SK-MEL-5 (cell line): Measurements from ENCODE around the gene ZNF837. TPM values are rescaled to one million over a fixed set of nuclear protein-coding genes. Genes with fewer than 3 reads are reported as not detected.
A peak's percentile ranks its signal among the peaks of the same experiment; 100 is the strongest.

Source experiments
- DNase-seq: peaks from one replicate; pipeline ENCODE4 v3.0.0-alpha.2; 2016; ENCODE audit warnings: low read depth, low spot score
- in situ Hi-C: cut with HindIII; loops from 2 replicates; pipeline ENCODE4 v1.10.0; 2016; ENCODE audit warnings: low sequenced_read_pairs, high pct_unique_total_duplicates, low pct_unique_long_range_greater_than_20kb
- small RNA-seq, 2 experiments: library from RNA; depleted of rRNA; stranded (forward); fragments of <200 nt; gene quantifications; one replicate each; pipeline ENCODE3, GENCODE V24; 2014
- total RNA-seq: library from RNA; depleted of rRNA; stranded (reverse); fragments of >200 nt; shearing (Covaris generic); gene quantifications from 2 replicates; pipeline ENCODE4 v1.2.3, GENCODE V29; 2014; rRNA removed

Gene ZNF837
- total RNA-seq, 1 experiment from 2014 or later: 0.87 TPM

GRCh38 chr19:58338336-58338735, 42.5 kb downstream of the ZNF837 start:
- no peak for DNase-seq

GRCh38 chr19:58336820-58337219, 44.0 kb downstream of the ZNF837 start:
- in situ Hi-C loops: no loop called here
- no peak for DNase-seq

More at GRCh38 chr19:58338336-58338735, 42.5 kb downstream of the ZNF837 start:
- in situ Hi-C loops: no loop called here

- in situ Hi-C loops: no loop called here
- no peak for DNase-seq
Measured at GRCh38 chr19:58336216-58336615, 44.6 kb downstream of the ZNF837 start.

- DNase-seq: no peak
- in situ Hi-C loops: no loop called here
Measured at GRCh38 chr19:58335630-58336029, 45.2 kb downstream of the ZNF837 start.

GRCh38 chr19:58334691-58335249, 46.1 kb downstream of the ZNF837 start:
- in situ Hi-C loops: no loop called here
- no peak for DNase-seq

- in situ Hi-C loops: no loop called here
- DNase-seq: no peak
Measured at GRCh38 chr19:58332697-58333096, 48.1 kb downstream of the ZNF837 start.

GRCh38 chr19:58330458-58330857, 50.4 kb downstream of the ZNF837 start:
- DNase-seq: peak; percentile 97
- in situ Hi-C loops: no loop called here

- in situ Hi-C loops: no loop called here
- peak; percentile 55 for DNase-seq
Measured at GRCh38 chr19:58328999-58329398, 51.8 kb downstream of the ZNF837 start.

- in situ Hi-C loops: no loop called here
- DNase-seq: peak; percentile 94
Measured at GRCh38 chr19:58326914-58327726, 53.7 kb downstream of the ZNF837 start, which contains the start of gene ZSCAN22. Gene ZSCAN22, plus strand, starts transcription at chr19:58326994. Its CDS starts 7,809 bp downstream, at chr19:58334803.

- DNase-seq: no peak
- in situ Hi-C loops: no loop called here
Measured at GRCh38 chr19:58326501-58326913, 54.3 kb downstream of the ZNF837 start.

GRCh38 chr19:58325311-58326022, 55.4 kb downstream of the ZNF837 start:
- in situ Hi-C loops: no loop called here
- DNase-seq: no peak

GRCh38 chr19:58319241-58319640, 61.6 kb downstream of the ZNF837 start:
- in situ Hi-C loops: no loop called here
- no peak for DNase-seq

GRCh38 chr19:58318297-58318696, 62.5 kb downstream of the ZNF837 start:
- DNase-seq: no peak
- in situ Hi-C loops: no loop called here

Small RNA genes lying within 50 kb of the gene (small RNA-seq; reads per million reads assigned to genes)
- gene MIR4754 (0 to 0.02 reads per million in 2 experiments), gene MIR6806 (0 reads per million in 2 experiments), gene RNA5SP473 (0.12 to 1.6 reads per million in 2 experiments)

Other genes starting within 250 kb of the ZNF837 start
- gene ZNF329, start 230.2 kb downstream of the ZNF837 start, total RNA-seq: 9.3 and 10.7 TPM in 2 replicates
- 11.9 and 14.3 TPM in 2 replicates for gene ZNF274, start 198.0 kb downstream of the ZNF837 start, total RNA-seq
- 7.6 and 8.3 TPM in 2 replicates for gene ZNF544, start 152.1 kb downstream of the ZNF837 start, total RNA-seq
- gene ZNF8, start 102.1 kb downstream of the ZNF837 start, total RNA-seq: 2.9 and 3.6 TPM in 2 replicates
- gene ERVK3-1, start 75.7 kb downstream of the ZNF837 start, total RNA-seq: 48.0 and 48.1 TPM in 2 replicates
- 2.9 and 3.2 TPM in 2 replicates for gene ZSCAN22, start 54.0 kb downstream of the ZNF837 start, total RNA-seq
- gene A1BG, start 27.5 kb downstream of the ZNF837 start, total RNA-seq: 18.7 and 23.4 TPM in 2 replicates
- gene ZNF497, start 18.3 kb downstream of the ZNF837 start, total RNA-seq: 0.40 and 1.3 TPM in 2 replicates
- 1,789 and 1,795 TPM in 2 replicates for gene RPS5, start 6.2 kb upstream of the ZNF837 start, total RNA-seq
- gene RNF225, start 14.6 kb upstream of the ZNF837 start, total RNA-seq: not detected in 2 replicates
- 12.5 and 13.9 TPM in 2 replicates for gene ZNF584, start 27.6 kb upstream of the ZNF837 start, total RNA-seq
- 0.16 and 0.35 TPM in 2 replicates for gene ZNF132, start 59.1 kb upstream of the ZNF837 start, total RNA-seq
- gene ZNF324B, start 70.6 kb upstream of the ZNF837 start, total RNA-seq: 6.8 TPM in 2 replicates
- 6.3 and 7.7 TPM in 2 replicates for gene ZNF324, start 86.0 kb upstream of the ZNF837 start, total RNA-seq
- 7.6 and 8.7 TPM in 2 replicates for gene ZNF446, start 95.3 kb upstream of the ZNF837 start, total RNA-seq
- gene SLC27A5, start 131.0 kb upstream of the ZNF837 start, total RNA-seq: 0.13 and 0.16 TPM in 2 replicates
- 1.9 and 3.3 TPM in 2 replicates for gene ZBTB45, start 138.8 kb upstream of the ZNF837 start, total RNA-seq
- 346 and 425 TPM in 2 replicates for gene TRIM28, start 163.0 kb upstream of the ZNF837 start, total RNA-seq
- 82.6 and 89.4 TPM in 2 replicates for gene CHMP2A, start 174.1 kb upstream of the ZNF837 start, total RNA-seq
- 82.8 and 85.3 TPM in 2 replicates for gene UBE2M, start 177.6 kb upstream of the ZNF837 start, total RNA-seq
- gene MZF1, start 192.3 kb upstream of the ZNF837 start, total RNA-seq: 5.4 and 5.9 TPM in 2 replicates